Neural progenitor cell (in vitro differentiated cells): Measurements from ENCODE around the gene ATXN10.

Experiments
- EZH2phosphoT487 ChIP-seq: fragments of 200-600 bp; sonication (generic); IDR thresholded peaks from 2 replicates; pipeline ENCODE4 v1.6.1; 2017; ENCODE audit warnings: antibody characterized with exemption
- TF ChIP-seq, protein P1 (sequence below): fragments of 200-600 bp; sonication (generic); IDR thresholded peaks from 2 replicates; pipeline ENCODE4 v1.5.1; 2017; ENCODE audit warnings: antibody characterized with exemption, mild to moderate bottlenecking

DNA sequence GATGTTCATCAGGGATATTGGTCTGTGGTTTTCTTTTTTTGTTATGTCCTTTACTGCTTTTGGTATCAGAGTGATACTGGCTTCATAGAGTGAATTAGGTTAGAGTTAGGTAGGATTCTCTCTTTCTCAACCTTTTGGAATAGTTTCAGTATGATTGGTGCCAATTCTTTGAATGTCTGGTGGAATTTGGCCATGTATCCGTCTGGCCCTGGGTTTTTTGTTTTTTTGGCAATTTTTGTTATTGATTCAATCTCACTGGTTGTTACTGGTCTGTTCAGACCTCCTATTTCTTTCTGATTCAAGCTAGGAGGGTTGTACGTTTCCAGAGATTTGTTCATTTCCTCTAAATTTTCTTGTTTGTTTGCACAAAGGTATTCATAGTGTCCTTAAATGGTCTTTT, 54.4 kb downstream of the ATXN10 start:
- TF ChIP-seq EZH2phosphoT487 = no peak
- TF ChIP-seq, protein P1, sequence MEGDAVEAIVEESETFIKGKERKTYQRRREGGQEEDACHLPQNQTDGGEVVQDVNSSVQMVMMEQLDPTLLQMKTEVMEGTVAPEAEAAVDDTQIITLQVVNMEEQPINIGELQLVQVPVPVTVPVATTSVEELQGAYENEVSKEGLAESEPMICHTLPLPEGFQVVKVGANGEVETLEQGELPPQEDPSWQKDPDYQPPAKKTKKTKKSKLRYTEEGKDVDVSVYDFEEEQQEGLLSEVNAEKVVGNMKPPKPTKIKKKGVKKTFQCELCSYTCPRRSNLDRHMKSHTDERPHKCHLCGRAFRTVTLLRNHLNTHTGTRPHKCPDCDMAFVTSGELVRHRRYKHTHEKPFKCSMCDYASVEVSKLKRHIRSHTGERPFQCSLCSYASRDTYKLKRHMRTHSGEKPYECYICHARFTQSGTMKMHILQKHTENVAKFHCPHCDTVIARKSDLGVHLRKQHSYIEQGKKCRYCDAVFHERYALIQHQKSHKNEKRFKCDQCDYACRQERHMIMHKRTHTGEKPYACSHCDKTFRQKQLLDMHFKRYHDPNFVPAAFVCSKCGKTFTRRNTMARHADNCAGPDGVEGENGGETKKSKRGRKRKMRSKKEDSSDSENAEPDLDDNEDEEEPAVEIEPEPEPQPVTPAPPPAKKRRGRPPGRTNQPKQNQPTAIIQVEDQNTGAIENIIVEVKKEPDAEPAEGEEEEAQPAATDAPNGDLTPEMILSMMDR = no peak
